ENCODE data around the gene NDEL1. TPM values are rescaled to one million over a fixed set of nuclear protein-coding genes. Genes with fewer than 3 reads are reported as not detected.

Gene NDEL1
- polyA plus RNA-seq, 3 donors: 29.8 to 58.3 (median 39.7) TPM

DNA sequence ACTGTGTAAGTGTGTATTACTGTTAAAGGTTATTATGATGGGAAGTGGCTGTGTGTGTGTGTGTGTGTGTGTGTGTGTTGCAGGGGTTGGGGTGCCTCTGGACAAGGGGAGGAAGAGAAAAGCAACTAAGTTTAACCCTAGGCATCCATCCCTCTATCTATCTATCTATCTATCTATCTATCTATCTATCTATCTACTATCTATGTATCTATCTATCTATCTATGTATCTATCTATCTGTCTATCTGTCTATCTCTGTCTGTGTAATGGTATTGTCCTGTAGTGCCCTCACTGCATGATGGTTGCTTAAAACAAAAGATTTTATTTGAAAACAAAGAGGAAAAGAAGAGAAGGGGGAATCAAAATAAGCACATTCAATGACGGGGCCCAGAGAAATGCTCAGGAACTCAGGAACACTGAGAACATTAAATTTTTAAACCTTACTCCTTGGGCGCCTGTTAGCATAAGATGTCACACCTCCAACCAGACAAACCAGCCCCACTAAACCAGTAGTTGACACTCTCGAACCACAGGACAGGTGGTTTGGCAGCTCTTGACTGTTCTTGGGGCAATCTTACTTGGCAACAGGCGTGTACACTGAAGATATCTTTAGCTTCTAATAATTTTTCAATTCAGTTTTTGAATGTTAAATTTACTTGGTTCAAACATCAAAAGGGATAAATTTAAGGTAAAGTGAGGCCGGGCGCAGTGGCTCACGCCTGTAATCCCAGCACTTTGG, 47.6 kb upstream of the NDEL1 start:
- TF ChIP-seq, protein P1, sequence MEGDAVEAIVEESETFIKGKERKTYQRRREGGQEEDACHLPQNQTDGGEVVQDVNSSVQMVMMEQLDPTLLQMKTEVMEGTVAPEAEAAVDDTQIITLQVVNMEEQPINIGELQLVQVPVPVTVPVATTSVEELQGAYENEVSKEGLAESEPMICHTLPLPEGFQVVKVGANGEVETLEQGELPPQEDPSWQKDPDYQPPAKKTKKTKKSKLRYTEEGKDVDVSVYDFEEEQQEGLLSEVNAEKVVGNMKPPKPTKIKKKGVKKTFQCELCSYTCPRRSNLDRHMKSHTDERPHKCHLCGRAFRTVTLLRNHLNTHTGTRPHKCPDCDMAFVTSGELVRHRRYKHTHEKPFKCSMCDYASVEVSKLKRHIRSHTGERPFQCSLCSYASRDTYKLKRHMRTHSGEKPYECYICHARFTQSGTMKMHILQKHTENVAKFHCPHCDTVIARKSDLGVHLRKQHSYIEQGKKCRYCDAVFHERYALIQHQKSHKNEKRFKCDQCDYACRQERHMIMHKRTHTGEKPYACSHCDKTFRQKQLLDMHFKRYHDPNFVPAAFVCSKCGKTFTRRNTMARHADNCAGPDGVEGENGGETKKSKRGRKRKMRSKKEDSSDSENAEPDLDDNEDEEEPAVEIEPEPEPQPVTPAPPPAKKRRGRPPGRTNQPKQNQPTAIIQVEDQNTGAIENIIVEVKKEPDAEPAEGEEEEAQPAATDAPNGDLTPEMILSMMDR (IDR thresholded peaks at IDR 0.05): no peak
- Histone ChIP-seq H3K4me1 (ENCODE audit: control insufficient read depth in 1 of 2, insufficient read depth in 2 of 2, low read length in 2 of 2) (peaks cover 10 to 12% of the 10 kb centered on the region in 2 donors), H3K36me3 (replicated peaks in 1 of 2; ENCODE audit: control insufficient read depth in 1 of 2, insufficient read depth in 2 of 2, low read length in 2 of 2) (no peaks in the 10 kb centered on the region), H3K9ac (ENCODE audit: insufficient read depth, low read length, poor library complexity, severe bottlenecking) (no peak overlapping the region), H3K4me2 (replicated peaks; ENCODE audit: extremely low read depth, low read length, poor library complexity, severe bottlenecking) (no peak overlapping the region), H3K27me3 (ENCODE audit: control insufficient read depth in 2 of 2, insufficient read depth in 2 of 2, low read length in 2 of 2) (no peaks in the 10 kb centered on the region), H3K27ac (ENCODE audit: low read depth in 1 of 2, low read length in 2 of 2) (no peak overlapping the region), H3K79me2 (ENCODE audit: insufficient read depth, low read length) (no peaks in the 10 kb centered on the region), H4K20me1 (ENCODE audit: insufficient read depth, low read length) (no peaks in the 10 kb centered on the region), H3K4me3 (replicated peaks in 1 of 3; ENCODE audit: low read depth in 2 of 3, low read length in 3 of 3) (no peak overlapping the region), H3K9me3 (replicated peaks in 1 of 2; ENCODE audit: control insufficient read depth in 1 of 2, insufficient read depth in 1 of 2, low read length in 2 of 2) (no peaks in the 10 kb centered on the region), H2AFZ (ENCODE audit: insufficient read depth, low read depth, low read length, poor library complexity, severe bottlenecking) (no peak overlapping the region)
- no CpG with 5 or more reads among the region's 7 CpGs for WGBS (ENCODE audit: insufficient coverage)
- H3K4me1 Mint-ChIP-seq: peaks cover 20% of the 10 kb centered on the region
- no peak overlapping the region for H3K27ac Mint-ChIP-seq
- intact Hi-C loops (cut with micrococcal nuclease): loop anchor here (10.0 kb wide), 2 partner anchors 357 to 397 kb away; partner anchors contain the start of gene CCDC42 (in 2 of the 2)
- H3K4me3 Mint-ChIP-seq: no peak overlapping the region
- peaks cover 0 to 3% (median 2%) of the 10 kb centered on the region in 3 donors for H3K27me3 Mint-ChIP-seq (ENCODE audit: low read depth in 3 of 3)
- no peaks in the 10 kb centered on the region for H3K9me3 Mint-ChIP-seq
- DNase-seq: no peak
- H3K36me3 Mint-ChIP-seq: no peaks in the 10 kb centered on the region

DNA sequence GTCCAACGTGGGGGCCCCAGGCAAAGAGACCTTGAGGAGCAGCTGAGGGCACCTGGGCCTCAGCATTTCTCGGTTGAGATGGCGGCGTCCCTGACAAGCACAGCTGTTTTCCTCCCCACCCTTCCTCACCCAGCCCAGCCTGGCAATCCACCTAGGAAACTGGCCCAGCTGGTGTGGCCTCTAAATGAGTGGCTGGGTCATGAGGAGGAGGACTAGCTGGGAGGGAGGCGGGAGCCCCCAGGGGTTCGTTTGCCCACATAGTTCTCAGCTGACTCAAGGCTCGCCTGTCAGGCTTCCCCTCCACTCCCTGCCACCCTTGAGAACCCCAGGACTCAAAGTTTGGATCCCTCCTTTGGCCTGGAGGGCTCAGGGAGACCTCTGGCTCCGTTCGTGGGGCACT, 44.0 kb upstream of the NDEL1 start:
- Histone ChIP-seq H3K27me3 (ENCODE audit: control insufficient read depth in 2 of 2, insufficient read depth in 2 of 2, low read length in 2 of 2) (peaks cover 0 to 5% of the 10 kb centered on the region in 2 donors), H3K9me3 (replicated peaks in 1 of 2; ENCODE audit: control insufficient read depth in 1 of 2, insufficient read depth in 1 of 2, low read length in 2 of 2) (no peaks in the 10 kb centered on the region), H3K4me3 (replicated peaks in 1 of 3; ENCODE audit: low read depth in 2 of 3, low read length in 3 of 3) (no peak overlapping the region), H3K36me3 (replicated peaks in 1 of 2; ENCODE audit: control insufficient read depth in 1 of 2, insufficient read depth in 2 of 2, low read length in 2 of 2) (no peaks in the 10 kb centered on the region), H3K9ac (ENCODE audit: insufficient read depth, low read length, poor library complexity, severe bottlenecking) (no peak overlapping the region), H3K4me2 (replicated peaks; ENCODE audit: extremely low read depth, low read length, poor library complexity, severe bottlenecking) (no peak overlapping the region), H2AFZ (ENCODE audit: insufficient read depth, low read depth, low read length, poor library complexity, severe bottlenecking) (no peak overlapping the region), H3K4me1 (ENCODE audit: control insufficient read depth in 1 of 2, insufficient read depth in 2 of 2, low read length in 2 of 2) (peaks cover 0 to 4% of the 10 kb centered on the region in 2 donors), H3K79me2 (ENCODE audit: insufficient read depth, low read length) (no peaks in the 10 kb centered on the region), H3K27ac (ENCODE audit: low read depth in 1 of 2, low read length in 2 of 2) (no peak overlapping the region), H4K20me1 (ENCODE audit: insufficient read depth, low read length) (no peaks in the 10 kb centered on the region)
- no peak overlapping the region for H3K27ac Mint-ChIP-seq
- no peak for DNase-seq
- intact Hi-C loops (cut with micrococcal nuclease): no loop called here
- peaks cover 8% of the 10 kb centered on the region for H3K4me1 Mint-ChIP-seq
- peaks cover 0 to 5% (median 0%) of the 10 kb centered on the region in 7 donors for H3K9me3 Mint-ChIP-seq
- 57% methylated on average over 2 of the region's 9 CpGs for WGBS (ENCODE audit: insufficient coverage)
- no peak overlapping the region for H3K4me3 Mint-ChIP-seq
- H3K36me3 Mint-ChIP-seq: no peaks in the 10 kb centered on the region
- peaks cover 4 to 10% (median 8%) of the 10 kb centered on the region in 3 donors for H3K27me3 Mint-ChIP-seq (ENCODE audit: low read depth in 3 of 3)
- TF ChIP-seq, protein P1 (IDR thresholded peaks at IDR 0.05): no peak
